ENCODE data around the gene UTP4. TPM values are rescaled to one million over a fixed set of nuclear protein-coding genes. Genes with fewer than 3 reads are reported as not detected.
"Not testable (repeated sequence)": the region's sequence is repeated elsewhere in the genome, so short reads cannot be mapped to it uniquely, and the experiment has no call there.

UTP4 gene
- polyA plus RNA-seq, 1 donor from 2014 or later: 18.5 TPM

DNA sequence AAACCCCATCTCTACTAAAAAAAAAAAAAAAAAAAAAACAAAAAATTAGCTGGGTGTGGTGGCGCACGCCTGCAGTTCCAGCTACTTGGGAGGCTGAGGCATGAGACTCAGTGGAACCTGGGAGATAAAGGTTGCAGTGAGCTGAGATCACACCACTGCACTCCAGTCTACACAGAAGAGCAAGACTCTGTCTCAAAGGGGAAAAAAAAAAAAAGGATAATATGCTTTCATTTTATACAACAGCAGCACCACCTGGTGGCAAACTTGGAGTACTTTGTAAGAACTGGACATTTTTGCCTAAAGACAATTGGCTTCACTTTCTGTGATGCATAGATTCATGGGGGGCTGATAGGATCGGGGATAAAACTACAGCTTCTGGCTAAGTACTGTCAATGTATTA is 8.5 kb upstream of the UTP4 start:
- no peak overlapping the region for H3K27ac ChIP-seq (ENCODE audit: low read length)

DNA sequence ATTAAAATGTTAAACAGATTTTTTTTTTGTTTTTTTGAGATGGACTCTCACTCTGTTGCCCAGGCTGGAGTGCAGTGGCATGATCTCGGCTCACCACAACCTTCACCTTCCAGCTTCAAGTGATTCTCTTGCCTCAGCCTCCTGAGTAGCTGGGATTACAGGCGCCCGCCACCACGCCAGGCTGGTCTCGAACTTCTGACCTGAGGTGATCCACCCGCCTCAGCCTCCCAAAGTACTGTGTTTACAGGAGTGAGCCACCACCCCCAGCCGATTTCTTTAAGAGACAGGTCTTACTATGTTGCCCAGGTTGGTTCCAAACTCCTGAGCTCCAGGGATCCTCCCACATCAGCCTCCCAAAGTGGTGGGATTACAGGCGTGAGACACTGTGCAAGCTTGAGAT is 8.0 kb upstream of the UTP4 start:
- not testable (repeated sequence) for H3K27ac ChIP-seq (ENCODE audit: low read length); H4K20me1 ChIP-seq (ENCODE audit: insufficient read depth); H3K4me2 ChIP-seq (ENCODE audit: low read length); H3K4me3 ChIP-seq (ENCODE audit: low read length); H3K9me2 ChIP-seq (ENCODE audit: insufficient read depth, low read length); H3K9me3 ChIP-seq (ENCODE audit: low read length); H3K9ac ChIP-seq (ENCODE audit: low read length); H3K27me3 ChIP-seq (ENCODE audit: insufficient read depth, low read depth, low read length); H2AFZ ChIP-seq (ENCODE audit: low read depth, low read length); H3F3A ChIP-seq (ENCODE audit: insufficient read depth, low read length, poor library complexity, severe bottlenecking); H3K36me3 ChIP-seq (ENCODE audit: insufficient read depth, low read length)
- H3K79me2 ChIP-seq (replicated peaks; ENCODE audit: insufficient read depth, low read length): peaks cover 13% of the 10 kb centered on the region

More for the DNA sequence above, 8.5 kb upstream of the UTP4 start:
- no peaks in the 10 kb centered on the region for H3F3A ChIP-seq (ENCODE audit: insufficient read depth, low read length, poor library complexity, severe bottlenecking)
- no peaks in the 10 kb centered on the region for H3K9me2 ChIP-seq (ENCODE audit: insufficient read depth, low read length)
- no peak overlapping the region for H3K9ac ChIP-seq (ENCODE audit: low read length)
- H4K20me1 ChIP-seq (ENCODE audit: insufficient read depth): no peaks in the 10 kb centered on the region
- H2AFZ ChIP-seq (ENCODE audit: low read depth, low read length): no peak overlapping the region
- TF ChIP-seq EZH2 (IDR thresholded peaks at IDR 0.05; ENCODE audit: borderline replicate concordance, insufficient read depth, low read length, poor library complexity, severe bottlenecking): no peak
- no peak for TF ChIP-seq MXI1 (conservative IDR thresholded peaks at IDR 0.05; ENCODE audit: poor library complexity, severe bottlenecking)
- TF ChIP-seq RAD21 (conservative IDR thresholded peaks at IDR 0.05): peak; percentile 93
- TF ChIP-seq, protein P1, sequence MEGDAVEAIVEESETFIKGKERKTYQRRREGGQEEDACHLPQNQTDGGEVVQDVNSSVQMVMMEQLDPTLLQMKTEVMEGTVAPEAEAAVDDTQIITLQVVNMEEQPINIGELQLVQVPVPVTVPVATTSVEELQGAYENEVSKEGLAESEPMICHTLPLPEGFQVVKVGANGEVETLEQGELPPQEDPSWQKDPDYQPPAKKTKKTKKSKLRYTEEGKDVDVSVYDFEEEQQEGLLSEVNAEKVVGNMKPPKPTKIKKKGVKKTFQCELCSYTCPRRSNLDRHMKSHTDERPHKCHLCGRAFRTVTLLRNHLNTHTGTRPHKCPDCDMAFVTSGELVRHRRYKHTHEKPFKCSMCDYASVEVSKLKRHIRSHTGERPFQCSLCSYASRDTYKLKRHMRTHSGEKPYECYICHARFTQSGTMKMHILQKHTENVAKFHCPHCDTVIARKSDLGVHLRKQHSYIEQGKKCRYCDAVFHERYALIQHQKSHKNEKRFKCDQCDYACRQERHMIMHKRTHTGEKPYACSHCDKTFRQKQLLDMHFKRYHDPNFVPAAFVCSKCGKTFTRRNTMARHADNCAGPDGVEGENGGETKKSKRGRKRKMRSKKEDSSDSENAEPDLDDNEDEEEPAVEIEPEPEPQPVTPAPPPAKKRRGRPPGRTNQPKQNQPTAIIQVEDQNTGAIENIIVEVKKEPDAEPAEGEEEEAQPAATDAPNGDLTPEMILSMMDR (IDR thresholded peaks at IDR 0.05; ENCODE audit: poor library complexity, severe bottlenecking): peak; percentile 91
- TF ChIP-seq, protein P2, sequence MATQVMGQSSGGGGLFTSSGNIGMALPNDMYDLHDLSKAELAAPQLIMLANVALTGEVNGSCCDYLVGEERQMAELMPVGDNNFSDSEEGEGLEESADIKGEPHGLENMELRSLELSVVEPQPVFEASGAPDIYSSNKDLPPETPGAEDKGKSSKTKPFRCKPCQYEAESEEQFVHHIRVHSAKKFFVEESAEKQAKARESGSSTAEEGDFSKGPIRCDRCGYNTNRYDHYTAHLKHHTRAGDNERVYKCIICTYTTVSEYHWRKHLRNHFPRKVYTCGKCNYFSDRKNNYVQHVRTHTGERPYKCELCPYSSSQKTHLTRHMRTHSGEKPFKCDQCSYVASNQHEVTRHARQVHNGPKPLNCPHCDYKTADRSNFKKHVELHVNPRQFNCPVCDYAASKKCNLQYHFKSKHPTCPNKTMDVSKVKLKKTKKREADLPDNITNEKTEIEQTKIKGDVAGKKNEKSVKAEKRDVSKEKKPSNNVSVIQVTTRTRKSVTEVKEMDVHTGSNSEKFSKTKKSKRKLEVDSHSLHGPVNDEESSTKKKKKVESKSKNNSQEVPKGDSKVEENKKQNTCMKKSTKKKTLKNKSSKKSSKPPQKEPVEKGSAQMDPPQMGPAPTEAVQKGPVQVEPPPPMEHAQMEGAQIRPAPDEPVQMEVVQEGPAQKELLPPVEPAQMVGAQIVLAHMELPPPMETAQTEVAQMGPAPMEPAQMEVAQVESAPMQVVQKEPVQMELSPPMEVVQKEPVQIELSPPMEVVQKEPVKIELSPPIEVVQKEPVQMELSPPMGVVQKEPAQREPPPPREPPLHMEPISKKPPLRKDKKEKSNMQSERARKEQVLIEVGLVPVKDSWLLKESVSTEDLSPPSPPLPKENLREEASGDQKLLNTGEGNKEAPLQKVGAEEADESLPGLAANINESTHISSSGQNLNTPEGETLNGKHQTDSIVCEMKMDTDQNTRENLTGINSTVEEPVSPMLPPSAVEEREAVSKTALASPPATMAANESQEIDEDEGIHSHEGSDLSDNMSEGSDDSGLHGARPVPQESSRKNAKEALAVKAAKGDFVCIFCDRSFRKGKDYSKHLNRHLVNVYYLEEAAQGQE (IDR thresholded peaks at IDR 0.05; ENCODE audit: borderline replicate concordance): no peak
- no peak for TF ChIP-seq EP300 (conservative IDR thresholded peaks at IDR 0.05; ENCODE audit: poor library complexity, severe bottlenecking)
- peak; percentile 97 for TF ChIP-seq SMC3 (conservative IDR thresholded peaks at IDR 0.05; ENCODE audit: poor library complexity)
- TF ChIP-seq POLR2AphosphoS5 (IDR thresholded peaks at IDR 0.05): no peak
- no peak for TF ChIP-seq TAF1 (IDR thresholded peaks at IDR 0.05; ENCODE audit: low read depth)
- H3K4me2 ChIP-seq (ENCODE audit: low read length): no peak overlapping the region
- no peaks in the 10 kb centered on the region for H3K36me3 ChIP-seq (ENCODE audit: insufficient read depth, low read length)
- no peaks in the 10 kb centered on the region for H3K27me3 ChIP-seq (ENCODE audit: insufficient read depth, low read depth, low read length)
- H3K9me3 ChIP-seq (ENCODE audit: low read length): no peaks in the 10 kb centered on the region
- no peak overlapping the region for H3K4me3 ChIP-seq (ENCODE audit: low read length)
- peaks cover 11% of the 10 kb centered on the region for H3K79me2 ChIP-seq (replicated peaks; ENCODE audit: insufficient read depth, low read length)

DNA sequence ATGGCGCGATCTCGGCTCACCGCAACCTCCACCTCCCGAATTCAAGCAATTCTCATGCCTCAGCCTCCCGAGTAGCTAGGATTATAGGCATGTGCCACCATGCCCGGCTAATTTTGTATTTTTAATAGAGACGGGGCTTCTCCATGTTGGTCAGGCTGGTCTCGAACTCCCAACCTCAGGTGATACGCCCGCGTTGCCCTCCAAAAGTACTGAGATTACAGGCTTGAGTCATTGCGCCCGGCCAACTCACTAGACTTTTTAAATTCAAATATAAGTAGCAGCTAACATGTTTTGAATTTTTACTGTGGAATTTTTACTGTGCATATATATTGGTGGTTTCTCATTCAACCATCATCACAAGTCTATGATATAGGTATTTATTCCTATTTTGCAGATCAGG is 7.5 kb upstream of the UTP4 start:
- H4K20me1 ChIP-seq (ENCODE audit: insufficient read depth): not testable (repeated sequence)

More for the DNA sequence above, 7.5 kb upstream of the UTP4 start:
- H3K27ac ChIP-seq (ENCODE audit: low read length); H3F3A ChIP-seq (ENCODE audit: insufficient read depth, low read length, poor library complexity, severe bottlenecking); H3K4me3 ChIP-seq (ENCODE audit: low read length); H3K9ac ChIP-seq (ENCODE audit: low read length); H3K4me2 ChIP-seq (ENCODE audit: low read length); H2AFZ ChIP-seq (ENCODE audit: low read depth, low read length); H3K9me3 ChIP-seq (ENCODE audit: low read length); H3K9me2 ChIP-seq (ENCODE audit: insufficient read depth, low read length); H3K36me3 ChIP-seq (ENCODE audit: insufficient read depth, low read length); H3K27me3 ChIP-seq (ENCODE audit: insufficient read depth, low read depth, low read length): not testable (repeated sequence)
- peaks cover 19% of the 10 kb centered on the region for H3K79me2 ChIP-seq (replicated peaks; ENCODE audit: insufficient read depth, low read length)
